OCI-LY1 (cell line): ENCODE results near the gene STK38.
"Not testable (repeated sequence)": the region's sequence is repeated elsewhere in the genome, so short reads cannot be mapped to it uniquely, and the experiment has no call there.

Experiments used
- H2AFZ ChIP-seq: fragments of 200-600 bp; sonication (generic), shearing (Covaris generic); 2 replicates; pipeline ENCODE4 v1.6.0; 2014; ENCODE audit warnings: antibody characterized with exemption, mild to moderate bottlenecking, low read length
- H3F3A ChIP-seq: fragments of 200-600 bp; sonication (generic), shearing (Covaris generic); 2 replicates; pipeline ENCODE4 v1.6.0; 2014; ENCODE audit warnings: mild to moderate bottlenecking, antibody characterized with exemption, low read length, moderate library complexity; ENCODE audit not compliant: insufficient read depth
- H3K27ac ChIP-seq: fragments of 200-600 bp; sonication (generic); 2 replicates; pipeline ENCODE4 v1.5.1; 2014; ENCODE audit warnings: low read length, mixed run types, mild to moderate bottlenecking, low read depth; ENCODE audit not compliant: poor library complexity, severe bottlenecking
- H3K27me3 ChIP-seq: fragments of 200-600 bp; sonication (generic); 2 replicates; pipeline ENCODE4 v1.6.0; 2014; ENCODE audit warnings: antibody characterized with exemption, mild to moderate bottlenecking, low read length, moderate library complexity; ENCODE audit not compliant: insufficient read depth
- H3K36me3 ChIP-seq: fragments of 200-600 bp; sonication (generic); 2 replicates; pipeline ENCODE4 v1.6.1; 2014; ENCODE audit warnings: mild to moderate bottlenecking, antibody characterized with exemption, low read length, moderate library complexity, mixed read lengths; ENCODE audit not compliant: insufficient read depth
- H3K4me1 ChIP-seq: fragments of 200-600 bp; sonication (generic); 2 replicates; pipeline ENCODE4 v1.5.1; 2014; ENCODE audit warnings: mild to moderate bottlenecking, low read length, moderate library complexity; ENCODE audit not compliant: insufficient read depth, severe bottlenecking
- H3K4me2 ChIP-seq: fragments of 200-600 bp; sonication (generic), shearing (Covaris generic); 2 replicates; pipeline ENCODE4 v1.6.1; 2014; ENCODE audit warnings: low read length
- H3K4me3 ChIP-seq: fragments of 200-600 bp; sonication (generic); 2 replicates; pipeline ENCODE4 v1.5.1; 2014; ENCODE audit warnings: low read length, low read depth, mild to moderate bottlenecking, mixed read lengths; ENCODE audit not compliant: poor library complexity, severe bottlenecking
- H3K79me2 ChIP-seq: fragments of 200-600 bp; shearing (Covaris generic); 2 replicates; pipeline ENCODE4 v1.6.1; 2016; ENCODE audit warnings: mixed run types, low read length, mixed read lengths; ENCODE audit not compliant: insufficient read depth
- H3K9ac ChIP-seq: fragments of 200-600 bp; sonication (generic), shearing (Covaris generic); 2 replicates; pipeline ENCODE4 v1.6.1; 2014; ENCODE audit warnings: mild to moderate bottlenecking, low read length, mixed read lengths
- H3K9me2 ChIP-seq: fragments of 200-600 bp; sonication (generic), shearing (Covaris generic); 2 replicates; pipeline ENCODE4 v1.6.1; 2014; ENCODE audit warnings: low read depth, mild to moderate bottlenecking, low read length, mixed read lengths
- H3K9me3 ChIP-seq: fragments of 200-600 bp; shearing (Covaris generic); 2 replicates; pipeline ENCODE4 v1.6.1; 2014; ENCODE audit warnings: low read length, mixed read lengths
- H4K20me1 ChIP-seq: fragments of 200-600 bp; sonication (generic), shearing (Covaris generic); 2 replicates; pipeline ENCODE4 v1.6.0; 2016; ENCODE audit warnings: mild to moderate bottlenecking, low read length; ENCODE audit not compliant: insufficient read depth
- CTCF ChIP-seq: fragments of 200-600 bp; sonication (generic), shearing (Covaris generic); IDR thresholded peaks from 2 replicates; pipeline ENCODE4 v1.5.1; 2017; ENCODE audit warnings: mild to moderate bottlenecking, antibody characterized with exemption, low read length, moderate library complexity, mixed read lengths
- EZH2 ChIP-seq: fragments of 200-600 bp; sonication (generic), shearing (Covaris generic); IDR thresholded peaks from 2 replicates; pipeline ENCODE4 v1.8.0; 2017; ENCODE audit warnings: borderline replicate concordance, mixed run types, mild to moderate bottlenecking, antibody characterized with exemption, low read length, moderate library complexity, mixed read lengths

Gene STK38

DNA sequence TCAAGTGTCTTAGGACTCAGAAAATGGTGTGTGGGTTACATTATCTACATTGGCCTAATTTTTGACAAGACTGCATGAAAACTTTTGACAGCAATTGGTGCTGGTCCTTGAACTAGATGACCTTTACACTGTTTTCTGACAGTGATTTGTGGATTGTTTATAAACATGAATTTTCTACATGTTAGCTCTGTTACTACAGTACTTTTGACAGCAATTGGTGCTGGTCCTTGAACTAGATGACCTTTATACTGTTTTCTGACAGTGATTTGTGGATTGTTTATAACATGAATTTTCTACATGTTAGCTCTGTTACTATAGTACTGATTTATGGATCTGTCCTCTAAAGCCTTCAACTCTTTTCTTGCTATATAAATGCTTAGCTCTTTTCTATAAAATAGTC, 87.8 kb downstream of the STK38 start:
- H3K36me3 ChIP-seq = peaks cover 24% of the 10 kb centered on the region
- no peaks in the 10 kb centered on the region for H3K27me3 ChIP-seq
- TF ChIP-seq EZH2 = no peak
- no peak for TF ChIP-seq CTCF
- no peaks in the 10 kb centered on the region for H3F3A ChIP-seq
- H3K9ac ChIP-seq = no peak overlapping the region
- H2AFZ ChIP-seq = no peak overlapping the region
- no peak overlapping the region for H3K27ac ChIP-seq
- H3K9me2 ChIP-seq = no peaks in the 10 kb centered on the region
- H3K4me1 ChIP-seq = no peaks in the 10 kb centered on the region
- no peaks in the 10 kb centered on the region for H4K20me1 ChIP-seq
- no peak overlapping the region for H3K4me3 ChIP-seq
- peaks cover 86% of the 10 kb centered on the region for H3K79me2 ChIP-seq
- no peak overlapping the region for H3K4me2 ChIP-seq
- no peaks in the 10 kb centered on the region for H3K9me3 ChIP-seq

GRCh38 chr6:36455486-36456027, 91.7 kb downstream of the STK38 start:
- no peaks in the 10 kb centered on the region for H3K9me2 ChIP-seq
- H3K27ac ChIP-seq = no peak overlapping the region
- no peak overlapping the region for H3K9ac ChIP-seq
- H3K36me3 ChIP-seq = peaks cover 41% of the 10 kb centered on the region
- H3K4me1 ChIP-seq = no peaks in the 10 kb centered on the region
- no peaks in the 10 kb centered on the region for H4K20me1 ChIP-seq
- no peaks in the 10 kb centered on the region for H3K9me3 ChIP-seq
- peaks cover 83% of the 10 kb centered on the region for H3K79me2 ChIP-seq
- H3F3A ChIP-seq = no peaks in the 10 kb centered on the region
- no peak overlapping the region for H2AFZ ChIP-seq
- no peak overlapping the region for H3K4me3 ChIP-seq
- no peaks in the 10 kb centered on the region for H3K27me3 ChIP-seq
- H3K4me2 ChIP-seq = no peak overlapping the region
- TF ChIP-seq CTCF = no peak
- TF ChIP-seq EZH2 = no peak

- H3K27me3 ChIP-seq, H3K9me3 ChIP-seq, H3K4me1 ChIP-seq, H4K20me1 ChIP-seq, H3K4me2 ChIP-seq, H3K27ac ChIP-seq, H2AFZ ChIP-seq, H3F3A ChIP-seq, H3K9ac ChIP-seq, H3K9me2 ChIP-seq, H3K4me3 ChIP-seq: not testable (repeated sequence)
- peaks cover 58% of the 10 kb centered on the region for H3K36me3 ChIP-seq
- peaks cover 81% of the 10 kb centered on the region for H3K79me2 ChIP-seq
Measured at GRCh38 chr6:36452897-36453296, 94.4 kb downstream of the STK38 start.

- not testable (repeated sequence) for H3K4me1 ChIP-seq, H4K20me1 ChIP-seq, H3K4me3 ChIP-seq, H3F3A ChIP-seq, H2AFZ ChIP-seq, H3K27me3 ChIP-seq, H3K9me3 ChIP-seq, H3K9me2 ChIP-seq, H3K27ac ChIP-seq, H3K9ac ChIP-seq, H3K4me2 ChIP-seq
- Histone ChIP-seq H3K36me3 (peaks cover 58% of the 10 kb centered on the region), H3K79me2 (peaks cover 89% of the 10 kb centered on the region)
Measured at GRCh38 chr6:36449173-36449572, 98.1 kb downstream of the STK38 start.
